Loucy (cell line): ENCODE data around the gene TSEN15.

Experiments used
- H2AFZ ChIP-seq: fragments of 200-600 bp; sonication (generic); 2 replicates; pipeline ENCODE4 v1.6.0; 2016; ENCODE audit warnings: antibody characterized with exemption, mild to moderate bottlenecking, low read length, moderate library complexity
- H3F3A ChIP-seq: fragments of 200-600 bp; 2 replicates; pipeline ENCODE4 v1.6.0; 2016; ENCODE audit warnings: antibody characterized with exemption, low read depth, mild to moderate bottlenecking
- H3K27me3 ChIP-seq: fragments of 200-600 bp; sonication (generic); 2 replicates; pipeline ENCODE4 v1.6.1; 2014; ENCODE audit warnings: low read length, mild to moderate bottlenecking; ENCODE audit not compliant: insufficient read depth, poor library complexity, severe bottlenecking
- H3K36me3 ChIP-seq: fragments of 200-600 bp; sonication (generic); 2 replicates; pipeline ENCODE4 v1.6.1; 2016; ENCODE audit warnings: low read length; ENCODE audit not compliant: insufficient read depth
- H3K4me1 ChIP-seq: fragments of 200-600 bp; sonication (generic); 2 replicates; pipeline ENCODE4 v1.5.1; 2014; ENCODE audit warnings: low read length, mild to moderate bottlenecking; ENCODE audit not compliant: insufficient read depth, poor library complexity, severe bottlenecking
- H3K4me2 ChIP-seq: fragments of 200-600 bp; sonication (generic); 2 replicates; pipeline ENCODE4 v1.6.0; 2014; ENCODE audit warnings: antibody characterized with exemption, low read length, low read depth, mild to moderate bottlenecking; ENCODE audit not compliant: poor library complexity, severe bottlenecking
- H3K4me3 ChIP-seq: fragments of 200-600 bp; sonication (generic); 2 replicates; pipeline ENCODE4 v1.5.1; 2014; ENCODE audit warnings: low read length, mild to moderate bottlenecking, mixed read lengths; ENCODE audit not compliant: poor library complexity, severe bottlenecking
- H3K79me2 ChIP-seq: fragments of 200-600 bp; sonication (generic); 2 replicates; pipeline ENCODE4 v1.6.1; 2014; ENCODE audit warnings: low read length; ENCODE audit not compliant: insufficient read depth
- H3K9ac ChIP-seq: fragments of 200-600 bp; sonication (generic); 2 replicates; pipeline ENCODE4 v1.6.0; 2014; ENCODE audit warnings: mild to moderate bottlenecking, low read depth, low read length, moderate library complexity; ENCODE audit not compliant: poor library complexity, severe bottlenecking
- H3K9me2 ChIP-seq: fragments of 200-600 bp; sonication (generic); replicated peaks from 2 replicates; pipeline ENCODE4 v1.6.1; 2016; ENCODE audit warnings: low read depth, low read length, mixed read lengths
- H3K9me3 ChIP-seq: fragments of 200-600 bp; sonication (generic); 2 replicates; pipeline ENCODE4 v1.6.1; 2014; ENCODE audit warnings: mild to moderate bottlenecking, antibody characterized with exemption, low read length, low read depth; ENCODE audit not compliant: insufficient read depth
- H4K20me1 ChIP-seq: fragments of 200-600 bp; sonication (generic); 2 replicates; pipeline ENCODE4 v1.6.0; 2014; ENCODE audit warnings: antibody characterized with exemption, low read length, mild to moderate bottlenecking; ENCODE audit not compliant: insufficient read depth, poor library complexity, severe bottlenecking
- EZH2phosphoT487 ChIP-seq: fragments of 200-600 bp; IDR thresholded peaks from 2 replicates; pipeline ENCODE4 v1.6.1; 2018; ENCODE audit warnings: antibody characterized with exemption, mild to moderate bottlenecking, moderate library complexity, borderline replicate concordance
- TF ChIP-seq, protein P1 (sequence below): fragments of 200-600 bp; sonication (generic); conservative IDR thresholded peaks from 2 replicates; pipeline ENCODE4 v1.5.1; 2014; ENCODE audit warnings: mild to moderate bottlenecking, antibody characterized with exemption, low read length

The TSEN15 gene

DNA sequence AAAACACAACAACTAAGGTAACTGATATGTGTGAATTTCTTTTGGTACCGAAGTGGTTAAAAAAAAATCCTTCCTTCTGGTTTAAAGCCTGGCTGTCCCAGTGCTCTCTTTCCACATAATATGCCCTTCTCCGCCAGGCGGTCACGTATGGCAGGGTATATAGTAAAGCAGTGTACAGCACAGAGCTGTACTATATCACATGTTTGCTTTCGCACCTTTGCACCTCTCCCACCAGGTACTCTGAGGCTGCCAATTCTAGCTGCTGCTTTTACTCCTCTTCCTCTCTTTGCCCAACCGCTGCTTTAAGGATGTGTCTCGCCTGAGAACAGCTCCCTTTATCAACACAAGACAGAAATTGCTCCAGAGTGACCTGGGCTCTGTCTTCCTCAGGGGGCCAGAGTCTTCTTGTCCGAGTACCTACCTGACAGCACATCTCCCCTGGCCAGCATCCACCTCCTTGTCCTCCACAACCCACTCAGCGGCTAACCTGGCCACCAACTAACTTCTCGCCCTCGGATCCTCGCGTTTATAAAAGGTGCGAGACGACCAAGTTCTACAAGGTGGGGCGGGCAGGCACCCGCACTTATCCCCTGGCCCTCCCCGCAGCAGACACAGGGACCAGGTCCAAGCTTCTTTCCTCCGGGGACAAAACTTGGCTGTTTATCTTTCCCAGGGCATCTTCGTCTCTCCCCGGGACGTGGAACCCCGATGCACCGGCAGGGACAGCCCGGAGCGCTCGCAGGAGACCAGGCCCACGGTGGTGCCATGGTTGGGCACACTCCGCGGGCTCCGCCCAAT lies 15.6 kb upstream of the TSEN15 start:
- H3K27me3 ChIP-seq: no peaks in the 10 kb centered on the region
- no peak overlapping the region for H3K4me3 ChIP-seq
- H2AFZ ChIP-seq: no peak overlapping the region
- H3F3A ChIP-seq: no peaks in the 10 kb centered on the region
- no peaks in the 10 kb centered on the region for H4K20me1 ChIP-seq
- H3K9me3 ChIP-seq: no peaks in the 10 kb centered on the region
- no peak overlapping the region for H3K4me2 ChIP-seq
- H3K9me2 ChIP-seq: no peaks in the 10 kb centered on the region
- TF ChIP-seq, protein P1, sequence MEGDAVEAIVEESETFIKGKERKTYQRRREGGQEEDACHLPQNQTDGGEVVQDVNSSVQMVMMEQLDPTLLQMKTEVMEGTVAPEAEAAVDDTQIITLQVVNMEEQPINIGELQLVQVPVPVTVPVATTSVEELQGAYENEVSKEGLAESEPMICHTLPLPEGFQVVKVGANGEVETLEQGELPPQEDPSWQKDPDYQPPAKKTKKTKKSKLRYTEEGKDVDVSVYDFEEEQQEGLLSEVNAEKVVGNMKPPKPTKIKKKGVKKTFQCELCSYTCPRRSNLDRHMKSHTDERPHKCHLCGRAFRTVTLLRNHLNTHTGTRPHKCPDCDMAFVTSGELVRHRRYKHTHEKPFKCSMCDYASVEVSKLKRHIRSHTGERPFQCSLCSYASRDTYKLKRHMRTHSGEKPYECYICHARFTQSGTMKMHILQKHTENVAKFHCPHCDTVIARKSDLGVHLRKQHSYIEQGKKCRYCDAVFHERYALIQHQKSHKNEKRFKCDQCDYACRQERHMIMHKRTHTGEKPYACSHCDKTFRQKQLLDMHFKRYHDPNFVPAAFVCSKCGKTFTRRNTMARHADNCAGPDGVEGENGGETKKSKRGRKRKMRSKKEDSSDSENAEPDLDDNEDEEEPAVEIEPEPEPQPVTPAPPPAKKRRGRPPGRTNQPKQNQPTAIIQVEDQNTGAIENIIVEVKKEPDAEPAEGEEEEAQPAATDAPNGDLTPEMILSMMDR: no peak
- no peak for TF ChIP-seq EZH2phosphoT487
- H3K36me3 ChIP-seq: no peaks in the 10 kb centered on the region
- no peak overlapping the region for H3K9ac ChIP-seq
- H3K79me2 ChIP-seq: no peaks in the 10 kb centered on the region
- no peaks in the 10 kb centered on the region for H3K4me1 ChIP-seq

DNA sequence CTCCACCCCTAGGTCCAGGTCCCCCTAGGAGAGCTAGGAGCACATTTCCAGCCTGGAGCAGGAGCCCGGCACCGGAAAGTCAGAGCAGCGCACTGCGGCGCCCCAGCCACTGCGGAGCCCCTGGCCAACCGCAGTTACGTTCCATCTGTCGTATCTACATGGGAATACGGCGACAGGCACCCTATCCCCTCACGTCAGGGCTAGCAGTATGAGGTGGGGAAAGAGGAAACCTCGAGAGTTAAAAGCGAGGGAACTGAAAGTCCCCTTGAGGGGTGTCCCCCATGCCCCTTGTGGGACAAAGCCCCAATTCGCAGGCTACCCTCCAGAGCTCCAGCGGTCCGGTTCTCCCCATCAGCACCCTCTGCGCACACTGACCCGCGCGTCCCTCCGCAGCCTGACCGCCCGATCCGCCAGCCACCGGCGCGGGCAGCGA lies 15.0 kb upstream of the TSEN15 start:
- no peak overlapping the region for H2AFZ ChIP-seq
- no peaks in the 10 kb centered on the region for H3K9me3 ChIP-seq
- no peak overlapping the region for H3K4me2 ChIP-seq
- H3K79me2 ChIP-seq: no peaks in the 10 kb centered on the region
- H4K20me1 ChIP-seq: no peaks in the 10 kb centered on the region
- H3K9me2 ChIP-seq: no peaks in the 10 kb centered on the region
- H3F3A ChIP-seq: no peaks in the 10 kb centered on the region
- H3K9ac ChIP-seq: no peak overlapping the region
- no peaks in the 10 kb centered on the region for H3K27me3 ChIP-seq
- no peaks in the 10 kb centered on the region for H3K4me1 ChIP-seq
- H3K36me3 ChIP-seq: no peaks in the 10 kb centered on the region
- H3K4me3 ChIP-seq: no peak overlapping the region
- no peak for TF ChIP-seq EZH2phosphoT487
- TF ChIP-seq, protein P1: no peak

DNA sequence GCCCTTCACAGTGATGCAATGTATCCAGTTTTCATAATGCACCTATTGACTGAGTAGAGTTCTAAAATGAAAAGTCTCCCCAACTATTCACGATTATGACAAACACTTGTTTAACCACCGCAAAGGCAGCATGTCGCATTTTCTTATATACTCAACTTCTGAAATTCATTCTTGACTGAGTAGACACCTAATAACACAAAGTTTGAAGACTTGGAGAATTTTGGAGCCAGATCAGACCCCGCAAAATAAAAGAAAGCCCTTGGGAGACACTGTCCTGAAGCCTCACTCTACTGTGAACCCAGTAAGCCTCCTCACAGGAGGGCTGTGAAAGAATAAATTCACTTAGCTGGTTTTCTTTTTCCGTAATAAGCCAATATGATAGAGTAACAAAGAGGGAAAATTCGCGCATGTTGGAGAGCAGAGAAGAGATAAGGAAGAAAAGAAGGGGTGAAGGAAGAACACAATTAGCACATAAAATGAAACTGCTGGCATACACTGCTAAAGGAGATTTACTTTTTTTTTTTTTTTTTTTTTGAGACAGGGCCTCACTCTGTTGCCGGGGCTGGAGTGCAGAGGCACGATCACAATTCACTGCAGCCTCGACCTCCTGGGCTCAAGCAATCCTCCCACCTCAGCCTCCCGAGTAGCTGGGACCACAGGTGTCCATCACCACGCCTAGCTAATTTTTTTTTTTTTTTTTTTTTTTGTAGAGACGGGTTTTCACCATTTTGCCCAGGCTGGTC lies 13.5 kb upstream of the TSEN15 start:
- Histone ChIP-seq H4K20me1 (no peaks in the 10 kb centered on the region), H3K4me3 (no peak overlapping the region), H3K4me2 (no peak overlapping the region), H3K4me1 (no peaks in the 10 kb centered on the region), H2AFZ (no peak overlapping the region), H3F3A (no peaks in the 10 kb centered on the region), H3K9me2 (no peaks in the 10 kb centered on the region), H3K9me3 (no peaks in the 10 kb centered on the region), H3K27me3 (no peaks in the 10 kb centered on the region), H3K79me2 (no peaks in the 10 kb centered on the region), H3K36me3 (no peaks in the 10 kb centered on the region), H3K9ac (no peak overlapping the region)
- no peak for TF ChIP-seq EZH2phosphoT487
- TF ChIP-seq, protein P1: no peak
